WTC11 (cell line): ENCODE data around the gene MEF2D. TPM values are rescaled to one million over a fixed set of nuclear protein-coding genes. Genes with fewer than 3 reads are reported as not detected.
A peak's percentile ranks its signal among the peaks of the same experiment; 100 is the strongest.

Source experiments
- ATAC-seq: fragments of 200-7000 bp; cut with Tn5 transposase; 2 replicates; pipeline ENCODE4 v1.10.0; 2021; ENCODE audit warnings: mild to moderate bottlenecking, moderate library complexity
- CTCF ChIA-PET: fragments of 300-600 bp; sonication (Branson Sonifier 250); formaldehyde crosslinking; loops from one replicate; lab custom pipeline; 2021; ENCODE audit warnings: antibody characterized with exemption; lab: Charles Lee
- POLR2A ChIA-PET: fragments of 350-600 bp; sonication (Branson Sonifier 250); formaldehyde crosslinking; loops from one replicate; lab custom pipeline; 2021; ENCODE audit warnings: antibody characterized with exemption; lab: Charles Lee
- DNase-seq: peaks from one replicate; pipeline ENCODE4 v3.0.0; 2021; ENCODE audit warnings: low spot score
- H3K27ac Mint-ChIP-seq: 2 replicates; pipeline ENCODE4 v1.8.0; 2021; ENCODE audit warnings: mixed read lengths
- H3K27me3 Mint-ChIP-seq: 2 replicates; pipeline ENCODE4 v1.8.0; 2021; ENCODE audit warnings: low read depth, mild to moderate bottlenecking, moderate library complexity, mixed read lengths
- H3K36me3 Mint-ChIP-seq: 2 replicates; pipeline ENCODE4 v1.8.0; 2021; ENCODE audit warnings: mixed read lengths
- H3K4me1 Mint-ChIP-seq: 2 replicates; pipeline ENCODE4 v1.8.0; 2022; ENCODE audit warnings: mixed read lengths
- H3K4me3 Mint-ChIP-seq: 2 replicates; pipeline ENCODE4 v1.8.0; 2021; ENCODE audit warnings: mild to moderate bottlenecking, moderate library complexity, mixed read lengths
- H3K9me3 Mint-ChIP-seq: 2 replicates; pipeline ENCODE4 v1.8.0; 2021; ENCODE audit warnings: mixed read lengths
- ARID4B ChIP-seq: sonication (generic); formaldehyde crosslinking; IDR thresholded peaks from 2 replicates; pipeline ENCODE4 v1.8.0; 2023; ENCODE audit warnings: missing genetic modification reagents, mild to moderate bottlenecking, borderline replicate concordance
- ATF3 ChIP-seq: sonication (generic); formaldehyde crosslinking; conservative IDR thresholded peaks from 2 replicates; pipeline ENCODE4 v1.8.1; 2022; ENCODE audit warnings: mild to moderate bottlenecking, missing genetic modification reagents
- CDX4 ChIP-seq: fragments of 250-450 bp; sonication (Bioruptor Pico); IDR thresholded peaks from 2 replicates; pipeline ENCODE4 v1.9.0; 2021; ENCODE audit warnings: moderate library complexity, mild to moderate bottlenecking, inconsistent platforms, borderline replicate concordance
- CREB1 ChIP-seq: sonication (generic); formaldehyde crosslinking; IDR thresholded peaks from 2 replicates; pipeline ENCODE4 v1.8.0; 2023; ENCODE audit warnings: mild to moderate bottlenecking, missing genetic modification reagents
- EMX1 ChIP-seq: fragments of 250-450 bp; sonication (Bioruptor Pico); IDR thresholded peaks from 2 replicates; pipeline ENCODE4 v1.8.0; 2021; ENCODE audit warnings: mild to moderate bottlenecking
- FOXP1 ChIP-seq: sonication (generic); formaldehyde crosslinking; IDR thresholded peaks from 2 replicates; pipeline ENCODE4 v1.8.0; 2022; ENCODE audit warnings: missing genetic modification reagents, mild to moderate bottlenecking, moderate library complexity, borderline replicate concordance
- JAZF1 ChIP-seq: fragments of 250-450 bp; sonication (Bioruptor Pico); IDR thresholded peaks from 2 replicates; pipeline ENCODE4 v1.9.0; 2021; ENCODE audit warnings: moderate library complexity, mild to moderate bottlenecking, inconsistent platforms
- MLX ChIP-seq: sonication (generic); formaldehyde crosslinking; IDR thresholded peaks from 2 replicates; pipeline ENCODE4 v1.8.1; 2023; ENCODE audit warnings: mild to moderate bottlenecking, missing genetic modification reagents, moderate library complexity
- NFATC4 ChIP-seq: fragments of 250-450 bp; sonication (Bioruptor Pico); IDR thresholded peaks from 2 replicates; pipeline ENCODE4 v1.9.0; 2021; ENCODE audit warnings: mild to moderate bottlenecking
- NR1H2 ChIP-seq: sonication (generic); formaldehyde crosslinking; IDR thresholded peaks from 2 replicates; pipeline ENCODE4 v1.9.0; 2021; ENCODE audit warnings: mild to moderate bottlenecking, moderate library complexity, missing genetic modification reagents
- RELA ChIP-seq: sonication (generic); formaldehyde crosslinking; IDR thresholded peaks from 2 replicates; pipeline ENCODE4 v1.8.1; 2022; ENCODE audit warnings: missing genetic modification reagents, mild to moderate bottlenecking, borderline replicate concordance
- SMAD3 ChIP-seq: sonication (generic); formaldehyde crosslinking; IDR thresholded peaks from 2 replicates; pipeline ENCODE4 v1.8.0; 2022; ENCODE audit warnings: missing genetic modification reagents, mild to moderate bottlenecking, borderline replicate concordance
- SOX15 ChIP-seq: fragments of 250-450 bp; sonication (Bioruptor Pico); IDR thresholded peaks from 2 replicates; pipeline ENCODE4 v1.9.0; 2021; ENCODE audit warnings: mild to moderate bottlenecking
- TEAD4 ChIP-seq: sonication (generic); formaldehyde crosslinking; IDR thresholded peaks from 2 replicates; pipeline ENCODE4 v1.8.0; 2022; ENCODE audit warnings: mild to moderate bottlenecking, missing genetic modification reagents
- ZBTB43 ChIP-seq: sonication (generic); formaldehyde crosslinking; IDR thresholded peaks from 2 replicates; pipeline ENCODE4 v1.8.1; 2023; ENCODE audit warnings: mild to moderate bottlenecking, missing genetic modification reagents
- ZNF232 ChIP-seq: sonication (generic); formaldehyde crosslinking; IDR thresholded peaks from 2 replicates; pipeline ENCODE4 v1.8.0; 2022; ENCODE audit warnings: mild to moderate bottlenecking, missing genetic modification reagents
- ZNF317 ChIP-seq: sonication (generic); formaldehyde crosslinking; IDR thresholded peaks from 2 replicates; pipeline ENCODE4 v1.8.1; 2023; ENCODE audit warnings: low read depth, mild to moderate bottlenecking, moderate library complexity, missing genetic modification reagents, borderline replicate concordance
- ZNF416 ChIP-seq: fragments of 250-450 bp; sonication (Bioruptor Pico); IDR thresholded peaks from 2 replicates; pipeline ENCODE4 v1.9.0; 2021; ENCODE audit warnings: mild to moderate bottlenecking, inconsistent platforms
- total RNA-seq: library from RNA; stranded (reverse); gene quantifications from 3 replicates; pipeline ENCODE4 v1.2.3, GENCODE V29; 2021

MEF2D gene
- total RNA-seq, 1 experiment from 2014 or later, result 24.1 TPM

GRCh38 chr1:156488566-156489165 is 11.9 kb downstream of the MEF2D start:
- POLR2A ChIA-PET, result interaction anchor here (0.9 to 3.0 kb wide), 4 partner anchors 10 to 24 kb away, joined by 3 to 15 read pairs (median 8); partner anchors contain the start of gene MEF2D

GRCh38 chr1:156487862-156488261 is 12.7 kb downstream of the MEF2D start:
- H3K9me3 Mint-ChIP-seq, result no peaks in the 10 kb centered on the region
- no peaks in the 10 kb centered on the region for H3K27me3 Mint-ChIP-seq
- no peaks in the 10 kb centered on the region for H3K36me3 Mint-ChIP-seq
- peak overlapping the region; percentile 68; the same call in 1 of the 2 replicates for H3K27ac Mint-ChIP-seq
- no peak for DNase-seq
- CTCF ChIA-PET, result interaction anchor here (1.4 to 1.5 kb wide), 2 partner anchors 29 to 136 kb away, joined by 4 to 6 read pairs; no protein-coding TSS in a partner anchor
- H3K4me1 Mint-ChIP-seq, result peaks cover 49% of the 10 kb centered on the region
- no peak for ATAC-seq
- POLR2A ChIA-PET, result interaction anchor here (2.9 kb wide), 1 partner anchor 11 kb away, joined by 15 read pairs; no protein-coding TSS in a partner anchor
- H3K4me3 Mint-ChIP-seq, result no peak overlapping the region
- TF ChIP-seq SMAD3 (CRISPR knock-in tag) (no peak), SOX15 (CRISPR knock-in tag) (no peak), ZNF416 (CRISPR knock-in tag) (no peak), MLX (CRISPR knock-in tag) (no peak), RELA (CRISPR knock-in tag) (no peak), EMX1 (CRISPR knock-in tag) (no peak), ATF3 (CRISPR knock-in tag) (no peak), TEAD4 (no peak), JAZF1 (no peak), ZNF232 (no peak), NR1H2 (no peak), CDX4 (CRISPR knock-in tag) (no peak), NFATC4 (CRISPR knock-in tag) (no peak), ZNF317 (CRISPR knock-in tag) (no peak), ZBTB43 (CRISPR knock-in tag) (no peak), CREB1 (CRISPR knock-in tag) (no peak)

More at GRCh38 chr1:156488566-156489165, 11.9 kb downstream of the MEF2D start:
- CTCF ChIA-PET, result interaction anchor here (0.5 to 6.0 kb wide), 17 partner anchors 8 to 156 kb away, joined by 3 to 145 read pairs (median 4); partner anchors contain the start of gene MEF2D
- Mint-ChIP-seq H3K27ac (no peak overlapping the region), H3K36me3 (no peaks in the 10 kb centered on the region), H3K4me1 (peaks cover 53% of the 10 kb centered on the region), H3K27me3 (no peaks in the 10 kb centered on the region), H3K4me3 (no peak overlapping the region; the same call in 1 of the 2 replicates), H3K9me3 (no peaks in the 10 kb centered on the region)
- ATAC-seq (no peak), DNase-seq (no peak)
- TF ChIP-seq ARID4B (CRISPR knock-in tag), result no peak
- TF ChIP-seq FOXP1 (CRISPR knock-in tag), result 0 out of 2 replicates have a peak, but pooled peaks have one; percentile 13
